Suprapubic skin (tissue), 4 donors: Measurements from ENCODE around the gene PLA2G15. TPM values are rescaled to one million over a fixed set of nuclear protein-coding genes. Genes with fewer than 3 reads are reported as not detected.

Experiments used
- DNase-seq, 2 donors: peaks; one replicate each; pipeline ENCODE4 v3.0.0-alpha.2; 2019; ENCODE audit warnings: low spot score in 2 of 2
- H3K27ac ChIP-seq: fragments of 200-600 bp; sonication (generic); one replicate; pipeline ENCODE4 v1.5.1; 2019
- H3K27me3 ChIP-seq: fragments of 200-600 bp; sonication (generic); one replicate; pipeline ENCODE4 v1.5.1; 2019
- H3K36me3 ChIP-seq: fragments of 200-600 bp; sonication (generic); one replicate; pipeline ENCODE4 v1.5.1; 2019
- H3K4me1 ChIP-seq: fragments of 200-600 bp; sonication (generic); one replicate; pipeline ENCODE4 v1.5.1; 2019
- H3K4me3 ChIP-seq: fragments of 200-600 bp; sonication (generic); one replicate; pipeline ENCODE4 v1.5.1; 2019; ENCODE audit warnings: mild to moderate bottlenecking
- H3K9me3 ChIP-seq: fragments of 200-600 bp; sonication (generic); one replicate; pipeline ENCODE4 v1.5.1; 2019
- CTCF ChIP-seq, 2 donors: fragments of 200-600 bp in 1 of 2; fragments of 450-650 bp in 1 of 2; sonication (generic) in 1 of 2; IDR thresholded peaks; one replicate each; pipeline ENCODE4 v1.5.1; 2016 to 2019; ENCODE audit warnings: antibody characterized with exemption in 2 of 2, mild to moderate bottlenecking in 1 of 2, moderate library complexity in 1 of 2
- EP300 ChIP-seq: sonication (generic); formaldehyde crosslinking; IDR thresholded peaks from one replicate; pipeline ENCODE4 v1.6.1; 2017; ENCODE audit warnings: antibody characterized with exemption
- POLR2A ChIP-seq, 2 donors: fragments of 450-650 bp; IDR thresholded peaks; one replicate each; pipeline ENCODE4 v1.6.1; 2017; ENCODE audit warnings: antibody characterized with exemption in 2 of 2, mild to moderate bottlenecking in 2 of 2, moderate library complexity in 2 of 2
- POLR2AphosphoS5 ChIP-seq, 3 donors: sonication (generic); formaldehyde crosslinking; IDR thresholded peaks; one replicate each; pipeline ENCODE4 v1.6.1; 2017; ENCODE audit warnings: antibody characterized with exemption in 3 of 3
- WGBS: methylation state at CpG from one replicate; pipeline ENCODE4 v1.1.5; 2018; 5-methylcytosine and 5-hydroxymethylcytosine counted together
- total RNA-seq, 4 donors: library from RNA; depleted of rRNA; stranded (reverse); fragments of >200 nt; gene quantifications; one replicate each; pipeline ENCODE4 v1.1.0, GENCODE V29; 2016

PLA2G15 gene
- total RNA-seq, 4 donors from 2014 or later, result 11.2 to 26.6 (median 23.6) TPM

GRCh38 chr16:68296693-68297092 is 51.5 kb downstream of the PLA2G15 start:
- Histone ChIP-seq H3K4me3 (no peak overlapping the region), H3K27me3 (no peaks in the 10 kb centered on the region), H3K9me3 (no peaks in the 10 kb centered on the region), H3K4me1 (peaks cover 32% of the 10 kb centered on the region), H3K36me3 (peaks cover 61% of the 10 kb centered on the region), H3K27ac (no peak overlapping the region)
- WGBS, result 87% methylated on average over 6 of the region's 6 CpGs
- no peak for DNase-seq
- TF ChIP-seq POLR2AphosphoS5 (IDR thresholded peaks at IDR 0.05) (no peak), EP300 (no peak), CTCF (IDR thresholded peaks at IDR 0.05) (no peak), POLR2A (IDR thresholded peaks at IDR 0.05) (no peak)

GRCh38 chr16:68297908-68298307 is 52.7 kb downstream of the PLA2G15 start:
- Histone ChIP-seq H3K27me3 (no peaks in the 10 kb centered on the region), H3K27ac (no peak overlapping the region), H3K4me1 (peaks cover 32% of the 10 kb centered on the region), H3K9me3 (no peaks in the 10 kb centered on the region), H3K36me3 (peaks cover 64% of the 10 kb centered on the region), H3K4me3 (no peak overlapping the region)
- TF ChIP-seq EP300 (no peak), POLR2A (IDR thresholded peaks at IDR 0.05) (no peak), CTCF (IDR thresholded peaks at IDR 0.05) (no peak), POLR2AphosphoS5 (IDR thresholded peaks at IDR 0.05) (no peak)
- no peak for DNase-seq
- 50% methylated on average over 3 of the region's 3 CpGs for WGBS

GRCh38 chr16:68298312-68298711 is 53.1 kb downstream of the PLA2G15 start:
- 69% methylated on average over 3 of the region's 3 CpGs for WGBS
- DNase-seq, result no peak
- H3K27me3 ChIP-seq, result no peaks in the 10 kb centered on the region
- TF ChIP-seq CTCF (IDR thresholded peaks at IDR 0.05) (no peak), EP300 (no peak), POLR2AphosphoS5 (IDR thresholded peaks at IDR 0.05) (no peak)
- H3K36me3 ChIP-seq, result peaks cover 64% of the 10 kb centered on the region
- no peaks in the 10 kb centered on the region for H3K9me3 ChIP-seq
- H3K4me1 ChIP-seq, result peaks cover 32% of the 10 kb centered on the region
- no peak overlapping the region for H3K4me3 ChIP-seq
- H3K27ac ChIP-seq, result peak overlapping the region; percentile 46

- peak in 1 of 2 donors; percentile 88 for DNase-seq
- Histone ChIP-seq H3K36me3 (peaks cover 64% of the 10 kb centered on the region), H3K4me3 (no peak overlapping the region), H3K4me1 (peaks cover 32% of the 10 kb centered on the region), H3K27ac (peak overlapping the region; percentile 46), H3K9me3 (no peaks in the 10 kb centered on the region), H3K27me3 (no peaks in the 10 kb centered on the region)
- TF ChIP-seq CTCF (IDR thresholded peaks at IDR 0.05), result no peak
- TF ChIP-seq EP300, result no peak
- TF ChIP-seq POLR2AphosphoS5 (IDR thresholded peaks at IDR 0.05), result no peak
- TF ChIP-seq POLR2A (IDR thresholded peaks at IDR 0.05), result no peak
- 32% methylated on average over 1 of the region's 5 CpGs for WGBS
Observed at GRCh38 chr16:68298907-68299561, 53.9 kb downstream of the PLA2G15 start.

GRCh38 chr16:68299571-68300453 is 54.6 kb downstream of the PLA2G15 start:
- peaks cover 32% of the 10 kb centered on the region for H3K4me1 ChIP-seq
- H3K9me3 ChIP-seq, result no peaks in the 10 kb centered on the region
- TF ChIP-seq CTCF (IDR thresholded peaks at IDR 0.05) (no peak), EP300 (no peak), POLR2AphosphoS5 (IDR thresholded peaks at IDR 0.05) (no peak), POLR2A (IDR thresholded peaks at IDR 0.05) (no peak)
- no peaks in the 10 kb centered on the region for H3K27me3 ChIP-seq
- no peak for DNase-seq
- H3K27ac ChIP-seq, result peak overlapping the region; percentile 46
- peaks cover 65% of the 10 kb centered on the region for H3K36me3 ChIP-seq
- H3K4me3 ChIP-seq, result no peak overlapping the region
- 62% methylated on average over 11 of the region's 11 CpGs for WGBS
